ENCODE measurements around the gene FYB2. TPM values are rescaled to one million over a fixed set of nuclear protein-coding genes. Genes with fewer than 3 reads are reported as not detected.

FYB2 gene
- total and polyA plus RNA-seq, 8 donors, result 0.44 to 6.3 (median 1.5) TPM

DNA sequence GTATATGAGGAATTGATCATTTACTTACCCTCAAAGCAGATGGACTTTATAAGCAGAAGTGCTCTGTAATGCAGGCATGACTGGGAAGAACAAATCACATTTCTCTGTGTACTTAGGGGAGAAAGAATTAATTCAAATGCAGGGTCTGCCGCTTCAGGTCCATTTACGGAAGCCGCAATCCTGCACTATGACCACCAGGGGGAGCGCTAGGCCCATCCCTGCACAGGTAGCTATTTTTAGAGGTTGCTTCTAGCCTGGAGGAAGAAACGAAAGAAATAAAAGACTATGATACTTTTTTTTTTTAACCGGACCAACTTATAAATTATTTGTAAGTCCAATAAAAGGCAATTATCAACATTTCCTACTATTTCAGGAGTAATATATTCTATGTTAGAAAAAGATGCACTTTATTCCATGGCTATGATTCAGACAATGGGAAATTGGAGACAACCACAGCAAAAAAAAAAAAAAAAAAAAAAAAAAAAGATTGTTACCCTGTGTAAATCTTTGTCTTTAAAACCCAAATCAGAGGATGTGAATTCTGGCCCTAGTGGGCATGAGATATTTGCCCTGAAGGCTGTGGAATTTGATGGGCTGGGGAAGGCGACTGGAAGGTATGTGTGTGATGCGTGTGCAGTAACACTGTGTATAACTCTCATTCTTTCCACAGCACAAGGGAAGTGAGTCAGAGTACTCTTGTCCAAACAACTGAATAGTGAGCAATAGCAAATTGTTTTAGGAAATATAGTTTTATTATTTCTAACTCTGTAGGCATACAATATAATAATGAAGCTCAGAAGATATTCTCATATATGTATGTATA, 12.9 kb upstream of the FYB2 start:
- TF ChIP-seq, protein P1, sequence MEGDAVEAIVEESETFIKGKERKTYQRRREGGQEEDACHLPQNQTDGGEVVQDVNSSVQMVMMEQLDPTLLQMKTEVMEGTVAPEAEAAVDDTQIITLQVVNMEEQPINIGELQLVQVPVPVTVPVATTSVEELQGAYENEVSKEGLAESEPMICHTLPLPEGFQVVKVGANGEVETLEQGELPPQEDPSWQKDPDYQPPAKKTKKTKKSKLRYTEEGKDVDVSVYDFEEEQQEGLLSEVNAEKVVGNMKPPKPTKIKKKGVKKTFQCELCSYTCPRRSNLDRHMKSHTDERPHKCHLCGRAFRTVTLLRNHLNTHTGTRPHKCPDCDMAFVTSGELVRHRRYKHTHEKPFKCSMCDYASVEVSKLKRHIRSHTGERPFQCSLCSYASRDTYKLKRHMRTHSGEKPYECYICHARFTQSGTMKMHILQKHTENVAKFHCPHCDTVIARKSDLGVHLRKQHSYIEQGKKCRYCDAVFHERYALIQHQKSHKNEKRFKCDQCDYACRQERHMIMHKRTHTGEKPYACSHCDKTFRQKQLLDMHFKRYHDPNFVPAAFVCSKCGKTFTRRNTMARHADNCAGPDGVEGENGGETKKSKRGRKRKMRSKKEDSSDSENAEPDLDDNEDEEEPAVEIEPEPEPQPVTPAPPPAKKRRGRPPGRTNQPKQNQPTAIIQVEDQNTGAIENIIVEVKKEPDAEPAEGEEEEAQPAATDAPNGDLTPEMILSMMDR (IDR thresholded peaks at IDR 0.05), result peak; percentile 86 to 97 (median 96)
- Histone ChIP-seq H3K9me3 (no peaks in the 10 kb centered on the region), H3K27me3 (peaks cover 0 to 4% (median 0%) of the 10 kb centered on the region in 4 donors), H3K36me3 (no peaks in the 10 kb centered on the region), H3K4me1 (no peaks in the 10 kb centered on the region), H3K4me3 (no peak overlapping the region), H3K27ac (no peak overlapping the region)
- WGBS, 2 donors, result 21 to 22% methylated on average over 8 of the region's 8 CpGs
- ATAC-seq (peak; percentile 69 to 97 (median 92)), DNase-seq (peak; percentile 37 to 75 (median 66)), FAIRE-seq (peak; percentile 89)
- intact Hi-C loops (cut with DNase I), result loop anchor here in 2 of 3 donors (5.0 kb wide), 1 partner anchor 140 kb away; no protein-coding TSS in a partner anchor

DNA sequence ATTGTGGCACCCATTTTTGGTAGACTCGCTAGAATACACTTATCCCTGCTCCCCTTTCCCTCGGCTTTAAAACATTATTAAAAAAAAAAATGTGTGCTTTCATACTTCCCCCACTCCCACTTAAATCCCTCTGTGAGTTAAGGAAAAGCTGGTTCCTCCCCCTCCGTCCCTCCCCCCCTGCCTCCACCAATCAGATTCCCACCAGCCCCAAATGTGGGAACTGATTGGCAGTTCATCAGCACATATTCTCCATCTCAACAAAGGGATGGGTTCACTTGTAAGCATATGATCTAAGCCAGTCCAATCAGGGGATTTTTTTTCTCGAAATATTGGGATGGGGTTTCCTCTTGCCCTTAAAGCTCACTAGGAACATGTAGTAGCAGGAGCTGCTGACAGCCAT, 10.8 kb upstream of the FYB2 start:
- DNase-seq (no peak), FAIRE-seq (no peak), ATAC-seq (no peak)
- no peaks in the 10 kb centered on the region for H3K36me3 ChIP-seq
- 61 to 71% methylated on average over 4 of the region's 4 CpGs for WGBS, 2 donors
- H3K4me1 ChIP-seq, result no peaks in the 10 kb centered on the region
- peaks cover 0 to 4% (median 0%) of the 10 kb centered on the region in 4 donors for H3K27me3 ChIP-seq
- no peaks in the 10 kb centered on the region for H3K9me3 ChIP-seq
- no peak overlapping the region for H3K27ac ChIP-seq
- intact Hi-C loops (cut with DNase I), result loop anchor here in 2 of 3 donors (5.0 kb wide), 1 partner anchor 142 kb away; no protein-coding TSS in a partner anchor
- TF ChIP-seq, protein P1 (IDR thresholded peaks at IDR 0.05), result no peak
- no peak overlapping the region for H3K4me3 ChIP-seq

DNA sequence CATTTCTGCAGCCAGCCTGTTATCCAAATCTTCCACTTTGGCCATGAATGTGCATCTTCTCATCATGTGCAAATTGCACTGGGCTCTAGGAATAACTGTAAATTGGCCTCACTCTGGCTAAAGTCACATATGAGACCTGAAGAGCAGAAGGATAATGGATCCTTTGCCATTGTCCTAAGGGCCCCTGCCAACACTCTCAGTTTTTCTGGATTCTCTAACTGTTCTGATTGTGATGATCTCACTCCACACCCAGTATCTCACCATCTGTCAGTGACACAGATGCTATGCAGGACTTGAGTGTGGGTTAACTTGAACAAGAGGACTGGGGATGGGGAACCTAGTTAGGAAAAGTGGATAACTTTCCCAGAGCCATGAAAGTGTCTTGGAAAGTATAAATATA, 8.5 kb upstream of the FYB2 start:
- intact Hi-C loops (cut with DNase I), result no loop called here
- Histone ChIP-seq H3K9me3 (no peaks in the 10 kb centered on the region), H3K4me1 (no peaks in the 10 kb centered on the region), H3K27ac (no peak overlapping the region), H3K4me3 (no peak overlapping the region), H3K36me3 (no peaks in the 10 kb centered on the region), H3K27me3 (peaks cover 0 to 4% (median 0%) of the 10 kb centered on the region in 4 donors)
- TF ChIP-seq, protein P1 (IDR thresholded peaks at IDR 0.05), result no peak
- ATAC-seq (no peak), FAIRE-seq (no peak), DNase-seq (no peak)

DNA sequence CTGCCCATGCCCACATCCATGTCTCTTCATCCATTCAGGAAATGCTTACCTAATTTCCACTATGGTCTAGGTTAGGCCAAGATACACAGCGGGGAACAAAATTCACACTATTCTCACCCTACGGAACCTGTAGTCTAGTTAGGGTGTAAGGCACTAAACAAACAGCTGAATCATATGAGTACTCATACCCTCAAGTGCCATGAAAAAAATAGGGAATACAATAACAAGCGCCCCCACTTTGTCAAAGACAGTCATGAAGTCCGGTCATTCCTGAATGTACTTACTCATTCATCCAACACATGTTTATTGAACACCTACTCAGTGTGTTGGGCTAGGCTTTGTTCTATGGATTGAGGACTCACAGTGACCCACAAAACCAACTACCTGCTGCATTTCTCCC, 6.2 kb upstream of the FYB2 start:
- no peak overlapping the region for H3K27ac ChIP-seq
- 71 to 72% methylated on average over 4 of the region's 4 CpGs for WGBS, 2 donors
- peaks cover 0 to 8% (median 0%) of the 10 kb centered on the region in 3 donors for H3K4me1 ChIP-seq
- no peaks in the 10 kb centered on the region for H3K27me3 ChIP-seq
- H3K36me3 ChIP-seq, result no peaks in the 10 kb centered on the region
- ATAC-seq, result no peak
- intact Hi-C loops (cut with DNase I), result no loop called here
- no peaks in the 10 kb centered on the region for H3K9me3 ChIP-seq
- no peak for DNase-seq
- no peak overlapping the region for H3K4me3 ChIP-seq
- FAIRE-seq, result no peak
- TF ChIP-seq, protein P1 (IDR thresholded peaks at IDR 0.05), result no peak

DNA sequence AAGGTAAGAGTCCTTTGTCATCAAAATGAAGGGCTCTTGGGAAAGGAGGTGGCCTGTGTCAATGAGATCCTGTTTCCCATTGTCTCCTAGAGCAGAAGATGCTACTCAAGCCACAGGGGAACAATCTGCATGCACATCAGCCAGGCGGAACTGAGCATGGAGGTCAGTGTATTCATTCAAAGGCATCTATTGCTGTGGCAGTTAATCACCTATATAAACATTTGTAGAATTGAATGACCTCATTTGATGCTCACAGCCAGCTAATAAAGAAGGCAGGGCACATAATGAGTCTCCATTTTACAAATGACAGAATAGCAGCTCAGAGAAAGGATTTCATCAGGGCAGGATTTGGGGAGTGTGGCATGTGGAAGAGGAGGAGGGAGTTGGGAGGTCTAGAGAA, 5.7 kb upstream of the FYB2 start:
- H3K36me3 ChIP-seq, result no peaks in the 10 kb centered on the region
- intact Hi-C loops (cut with DNase I), result no loop called here
- no peak overlapping the region for H3K27ac ChIP-seq
- H3K4me1 ChIP-seq, result peaks cover 0 to 10% (median 0%) of the 10 kb centered on the region in 3 donors
- H3K4me3 ChIP-seq, result no peak overlapping the region
- ATAC-seq (no peak), FAIRE-seq (no peak), DNase-seq (no peak)
- TF ChIP-seq, protein P1 (IDR thresholded peaks at IDR 0.05), result no peak
- 89 to 91% methylated on average over 1 of the region's 1 CpG for WGBS, 2 donors
- no peaks in the 10 kb centered on the region for H3K9me3 ChIP-seq
- H3K27me3 ChIP-seq, result no peaks in the 10 kb centered on the region
